ENCODE measurements around the gene PTPRM.

DNA sequence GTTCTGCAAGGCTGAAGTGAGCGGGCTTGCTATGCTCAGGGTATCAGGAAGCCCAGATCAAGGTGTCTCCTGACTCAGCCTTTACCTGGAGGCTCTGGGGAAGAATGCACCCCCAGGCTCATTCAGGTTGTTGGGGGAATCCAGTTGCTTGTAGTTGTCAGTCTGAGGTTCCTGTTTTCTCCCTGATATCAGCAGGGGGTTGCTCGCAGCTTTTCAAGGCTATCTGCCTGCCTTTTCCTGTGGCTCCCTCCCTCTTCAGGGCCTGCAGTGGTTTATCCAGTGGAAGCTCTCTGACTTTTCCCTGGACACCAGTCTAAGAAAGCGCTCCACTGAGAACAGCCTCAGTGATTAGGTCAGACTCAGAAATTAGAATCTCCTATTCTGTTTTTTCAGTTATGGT is 116.6 kb downstream of the PTPRM start:
- TF ChIP-seq CTCF (IDR thresholded peaks at IDR 0.05) = no peak
- TF ChIP-seq EZH2 (IDR thresholded peaks at IDR 0.05) = no peak

Measured in neural progenitor cell (in vitro differentiated cells).